Sigmoid colon (tissue), 7 donors: ENCODE results near the gene CTDP1. TPM values are rescaled to one million over a fixed set of nuclear protein-coding genes. Genes with fewer than 3 reads are reported as not detected.

ENCODE experiments used
- DNase-seq: peaks from one replicate; pipeline ENCODE4 v3.0.0-alpha.2; 2019
- H3K27ac ChIP-seq, 4 donors: fragments of 200-600 bp; sonication (generic); one replicate each; pipeline ENCODE4 v1.5.1; 2016 to 2019; ENCODE audit warnings: mild to moderate bottlenecking in 1 of 4
- H3K27me3 ChIP-seq, 3 donors: fragments of 200-600 bp; sonication (generic); one replicate each; pipeline ENCODE4 v1.5.1; 2019; ENCODE audit warnings: mild to moderate bottlenecking in 1 of 3
- H3K36me3 ChIP-seq, 4 donors: fragments of 200-600 bp; sonication (generic); one replicate each; pipeline ENCODE4 v1.5.1; 2016 to 2019
- H3K4me1 ChIP-seq, 4 donors: fragments of 200-600 bp; sonication (generic); one replicate each; pipeline ENCODE4 v1.5.1; 2017 to 2019
- H3K4me3 ChIP-seq, 4 donors: fragments of 200-600 bp; sonication (generic); one replicate each; pipeline ENCODE4 v1.5.1; 2017 to 2019; ENCODE audit warnings: mild to moderate bottlenecking in 2 of 4, moderate library complexity in 1 of 4
- H3K9me3 ChIP-seq, 4 donors: fragments of 200-600 bp in 3 of 4; sonication (generic) in 3 of 4; one replicate each; pipeline versions ENCODE4 v1.5.1 to v1.6.1; 2013 to 2019
- EP300 ChIP-seq, 4 donors: sonication (generic); formaldehyde crosslinking; IDR thresholded peaks; one replicate each; pipeline ENCODE4 v1.6.1; 2017; ENCODE audit warnings: antibody characterized with exemption in 4 of 4
- POLR2A ChIP-seq, 2 donors: fragments of 450-650 bp; IDR thresholded peaks; one replicate each; pipeline ENCODE4 v1.6.1; 2016; ENCODE audit warnings: antibody characterized with exemption in 2 of 2, mild to moderate bottlenecking in 2 of 2, moderate library complexity in 2 of 2
- POLR2AphosphoS5 ChIP-seq, 4 donors: sonication (generic); formaldehyde crosslinking; IDR thresholded peaks; one replicate each; pipeline ENCODE4 v1.6.1; 2017; ENCODE audit warnings: antibody characterized with exemption in 4 of 4
- WGBS, 2 donors: extraction: QIAGEN DNeasy Blood & Tissue Kit; methylation state at CpG; one replicate each; pipeline ENCODE4 v1.1.7; 2013; 5-methylcytosine and 5-hydroxymethylcytosine counted together
- intact Hi-C: fragments of 100-400 bp; cut with DNase I; formaldehyde crosslinking; loops from one replicate; pipeline ENCODE4 v1.15.1; 2023
- polyA plus RNA-seq, 3 donors: library from polyadenylated mRNA; stranded (reverse); fragments of 200-250 nt; gene quantifications; one replicate each; pipeline ENCODE4 v1.2.3, GENCODE V29; 2013
- total RNA-seq, 4 donors: library from RNA; depleted of rRNA; stranded (reverse); fragments of >200 nt; gene quantifications; one replicate each; pipeline ENCODE4 v1.1.0, GENCODE V29; 2016
- TF ChIP-seq, protein P1 (sequence below), 4 experiments: fragments of 450-650 bp in 3 of 4; fragments of 200-600 bp in 1 of 4; IDR thresholded peaks; one replicate each; pipeline ENCODE4 v1.5.1; 2016 to 2019; ENCODE audit warnings: antibody characterized with exemption in 4 of 4, mild to moderate bottlenecking in 3 of 4, moderate library complexity in 2 of 4
- donor health status: healthy with polysubstance abuse.
- donor health status: Bipolar disorder and iron deficiency.
- donor health status: healthy.

Gene CTDP1
- total and polyA plus RNA-seq, 7 donors, result 11.1 to 25.9 (median 14.7) TPM

DNA sequence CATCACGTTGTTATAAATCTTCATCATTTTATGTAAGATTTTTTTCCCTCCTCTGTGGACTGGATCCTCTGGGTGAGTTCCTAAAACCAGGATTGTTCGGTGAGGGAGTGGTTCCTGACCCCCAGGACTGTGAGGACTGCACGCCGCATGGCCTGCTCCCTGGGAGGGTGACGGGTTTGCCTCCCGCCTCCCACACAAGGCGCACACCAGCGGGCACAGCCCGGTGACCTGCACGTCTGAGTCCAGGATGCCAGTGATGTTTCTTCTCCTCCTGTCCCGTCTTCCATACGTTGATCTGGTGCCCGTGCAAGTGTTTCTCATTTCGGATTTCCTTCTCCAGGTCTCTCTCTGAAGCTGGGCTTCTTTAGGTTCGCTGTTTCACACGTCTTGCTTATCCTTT is 27.1 kb downstream of the CTDP1 start:
- no peaks in the 10 kb centered on the region for H3K27me3 ChIP-seq
- H3K27ac ChIP-seq, result no peak overlapping the region
- TF ChIP-seq, protein P1, sequence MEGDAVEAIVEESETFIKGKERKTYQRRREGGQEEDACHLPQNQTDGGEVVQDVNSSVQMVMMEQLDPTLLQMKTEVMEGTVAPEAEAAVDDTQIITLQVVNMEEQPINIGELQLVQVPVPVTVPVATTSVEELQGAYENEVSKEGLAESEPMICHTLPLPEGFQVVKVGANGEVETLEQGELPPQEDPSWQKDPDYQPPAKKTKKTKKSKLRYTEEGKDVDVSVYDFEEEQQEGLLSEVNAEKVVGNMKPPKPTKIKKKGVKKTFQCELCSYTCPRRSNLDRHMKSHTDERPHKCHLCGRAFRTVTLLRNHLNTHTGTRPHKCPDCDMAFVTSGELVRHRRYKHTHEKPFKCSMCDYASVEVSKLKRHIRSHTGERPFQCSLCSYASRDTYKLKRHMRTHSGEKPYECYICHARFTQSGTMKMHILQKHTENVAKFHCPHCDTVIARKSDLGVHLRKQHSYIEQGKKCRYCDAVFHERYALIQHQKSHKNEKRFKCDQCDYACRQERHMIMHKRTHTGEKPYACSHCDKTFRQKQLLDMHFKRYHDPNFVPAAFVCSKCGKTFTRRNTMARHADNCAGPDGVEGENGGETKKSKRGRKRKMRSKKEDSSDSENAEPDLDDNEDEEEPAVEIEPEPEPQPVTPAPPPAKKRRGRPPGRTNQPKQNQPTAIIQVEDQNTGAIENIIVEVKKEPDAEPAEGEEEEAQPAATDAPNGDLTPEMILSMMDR (IDR thresholded peaks at IDR 0.05), result no peak
- TF ChIP-seq POLR2AphosphoS5 (IDR thresholded peaks at IDR 0.05) (no peak), EP300 (IDR thresholded peaks at IDR 0.05) (no peak), POLR2A (IDR thresholded peaks at IDR 0.05) (no peak)
- peaks cover 0 to 78% (median 22%) of the 10 kb centered on the region in 4 donors for H3K36me3 ChIP-seq
- no peak for DNase-seq
- no peak overlapping the region for H3K4me3 ChIP-seq
- intact Hi-C loops, result no loop called here
- no peaks in the 10 kb centered on the region for H3K4me1 ChIP-seq
- no peaks in the 10 kb centered on the region for H3K9me3 ChIP-seq
- 96% methylated on average over 16 of the region's 16 CpGs for whole genome bisulfite sequencing, 2 donors

DNA sequence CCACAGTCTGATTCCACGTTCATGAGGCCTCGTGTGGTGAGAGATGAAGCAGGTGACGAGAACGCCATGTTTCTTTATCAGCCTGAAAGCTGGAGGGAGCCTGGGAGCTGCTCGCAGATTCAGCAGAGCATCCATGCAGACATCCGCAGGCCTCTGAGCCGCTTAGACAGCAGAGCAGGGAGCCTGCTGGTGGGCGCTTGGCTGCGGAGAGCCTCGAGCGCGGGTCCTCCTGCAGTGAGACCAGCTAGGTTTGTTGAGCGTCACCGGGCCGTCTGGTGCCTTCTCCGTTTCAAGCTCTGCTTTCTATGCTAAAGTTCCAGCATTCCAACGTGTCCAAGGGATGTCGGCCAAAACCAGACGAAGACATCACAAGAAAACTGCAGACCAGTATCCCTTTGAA is 27.6 kb downstream of the CTDP1 start:
- no peak for DNase-seq
- TF ChIP-seq EP300 (IDR thresholded peaks at IDR 0.05), result no peak
- no peak for TF ChIP-seq POLR2AphosphoS5 (IDR thresholded peaks at IDR 0.05)
- TF ChIP-seq, protein P1 (IDR thresholded peaks at IDR 0.05), result no peak
- TF ChIP-seq POLR2A (IDR thresholded peaks at IDR 0.05), result no peak
- H3K9me3 ChIP-seq, result no peaks in the 10 kb centered on the region
- WGBS, 2 donors, result 96 to 97% methylated on average over 19 of the region's 19 CpGs
- H3K4me1 ChIP-seq, result no peaks in the 10 kb centered on the region
- no peak overlapping the region for H3K4me3 ChIP-seq
- peaks cover under 1 to 79% (median 22%) of the 10 kb centered on the region in 4 donors for H3K36me3 ChIP-seq
- H3K27ac ChIP-seq, result no peak overlapping the region
- H3K27me3 ChIP-seq, result no peaks in the 10 kb centered on the region
- intact Hi-C loops, result no loop called here

DNA sequence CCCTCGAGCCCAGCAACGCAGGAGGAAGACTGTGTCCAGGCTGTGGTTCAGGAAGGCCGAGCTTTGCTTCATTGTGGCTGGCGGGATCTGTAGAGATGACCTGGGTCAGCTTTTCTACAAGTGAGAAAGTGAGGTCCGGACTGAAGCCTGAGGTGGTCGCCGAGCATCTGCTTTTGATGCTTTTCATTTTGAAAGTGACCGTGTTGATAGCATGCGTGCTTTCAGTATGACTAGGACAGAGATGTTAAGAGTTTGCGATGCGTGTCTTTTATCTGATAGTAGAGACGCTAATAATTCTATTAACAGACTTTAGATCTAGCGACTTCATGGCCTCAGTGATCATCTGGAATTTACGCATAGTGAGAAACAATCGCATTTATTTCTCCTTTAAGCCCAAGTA is 28.1 kb downstream of the CTDP1 start:
- 91 to 94% methylated on average over 15 of the region's 15 CpGs for WGBS, 2 donors
- H3K9me3 ChIP-seq, result no peaks in the 10 kb centered on the region
- no peaks in the 10 kb centered on the region for H3K4me1 ChIP-seq
- no peaks in the 10 kb centered on the region for H3K27me3 ChIP-seq
- peak; percentile 26 for DNase-seq
- H3K36me3 ChIP-seq, result peaks cover 5 to 83% (median 22%) of the 10 kb centered on the region in 4 donors
- intact Hi-C loops, result no loop called here
- no peak overlapping the region for H3K27ac ChIP-seq
- H3K4me3 ChIP-seq, result no peak overlapping the region
- no peak for TF ChIP-seq POLR2A (IDR thresholded peaks at IDR 0.05)
- no peak for TF ChIP-seq EP300 (IDR thresholded peaks at IDR 0.05)
- TF ChIP-seq, protein P1 (IDR thresholded peaks at IDR 0.05), result no peak
- no peak for TF ChIP-seq POLR2AphosphoS5 (IDR thresholded peaks at IDR 0.05)

DNA sequence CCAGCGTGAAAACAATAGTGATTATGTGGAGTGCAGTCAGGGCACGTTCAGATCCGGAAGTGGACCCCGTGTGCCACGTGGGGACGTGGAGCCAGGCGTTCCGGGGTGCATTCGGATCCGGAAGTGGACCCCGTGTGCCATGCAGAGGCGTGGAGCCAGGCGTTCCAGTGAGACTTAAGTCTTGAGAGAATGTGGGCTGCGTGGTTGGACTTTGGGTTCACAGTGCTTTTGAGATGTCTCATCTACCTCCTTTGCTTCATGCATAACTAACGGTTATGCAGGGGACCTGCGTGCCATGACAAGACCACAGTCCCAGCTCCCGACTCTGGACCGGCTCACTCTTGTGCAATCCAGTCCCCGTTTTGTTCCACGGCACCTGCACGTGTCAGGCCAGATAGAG is 28.8 kb downstream of the CTDP1 start:
- Histone ChIP-seq H3K36me3 (peaks cover 5 to 91% (median 22%) of the 10 kb centered on the region in 4 donors), H3K4me3 (no peak overlapping the region), H3K9me3 (no peaks in the 10 kb centered on the region), H3K4me1 (no peaks in the 10 kb centered on the region), H3K27ac (no peak overlapping the region), H3K27me3 (no peaks in the 10 kb centered on the region)
- TF ChIP-seq POLR2AphosphoS5 (IDR thresholded peaks at IDR 0.05) (no peak), POLR2A (IDR thresholded peaks at IDR 0.05) (no peak), EP300 (IDR thresholded peaks at IDR 0.05) (no peak)
- TF ChIP-seq, protein P1 (IDR thresholded peaks at IDR 0.05), result no peak
- 94 to 95% methylated on average over 21 of the region's 21 CpGs for WGBS, 2 donors
- intact Hi-C loops, result no loop called here
- DNase-seq, result no peak

DNA sequence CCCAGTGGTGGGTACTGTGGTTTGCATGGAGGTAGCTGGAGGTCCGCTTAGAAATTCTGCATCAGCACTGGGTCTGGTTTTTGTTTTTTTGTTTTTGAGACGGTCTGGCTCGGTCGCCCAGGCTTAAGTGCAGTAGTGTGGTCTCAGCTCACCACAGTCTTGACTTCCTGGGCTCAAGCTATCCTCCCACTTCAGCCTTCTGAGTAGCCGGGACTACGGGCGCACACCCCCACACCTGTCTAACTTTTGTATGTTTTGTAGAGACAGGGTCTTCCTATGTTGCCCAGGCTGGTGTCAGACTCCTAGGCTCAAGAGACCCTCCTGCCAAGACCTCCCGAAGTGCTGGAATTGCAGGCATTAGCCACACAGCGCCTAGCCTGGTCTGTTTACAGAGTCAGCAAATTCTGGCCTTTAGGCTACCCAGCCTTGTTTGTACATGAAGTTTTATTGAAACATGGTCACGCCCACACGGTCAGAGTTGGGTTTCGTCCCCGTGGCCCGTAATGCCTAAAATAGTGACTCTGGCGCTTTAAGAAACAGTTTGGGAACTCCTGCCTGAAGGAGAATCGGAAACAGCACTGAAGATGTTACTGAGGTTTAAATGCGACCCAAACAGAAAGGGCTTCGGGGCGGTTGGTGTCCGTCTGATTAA is 32.7 kb downstream of the CTDP1 start:
- no peaks in the 10 kb centered on the region for H3K9me3 ChIP-seq
- H3K27me3 ChIP-seq, result no peaks in the 10 kb centered on the region
- TF ChIP-seq, protein P1 (IDR thresholded peaks at IDR 0.05), result no peak
- TF ChIP-seq EP300 (IDR thresholded peaks at IDR 0.05), result no peak
- TF ChIP-seq POLR2AphosphoS5 (IDR thresholded peaks at IDR 0.05), result no peak
- no peak for TF ChIP-seq POLR2A (IDR thresholded peaks at IDR 0.05)
- H3K36me3 ChIP-seq, result peaks cover 5 to 91% (median 30%) of the 10 kb centered on the region in 4 donors
- no peak overlapping the region for H3K27ac ChIP-seq
- H3K4me3 ChIP-seq, result no peak overlapping the region
- intact Hi-C loops, result no loop called here
- no peak for DNase-seq
- 75 to 91% methylated on average over 20 of the region's 20 CpGs for WGBS, 2 donors
- no peaks in the 10 kb centered on the region for H3K4me1 ChIP-seq
